CD4-positive, alpha-beta T cell treated with Interleukin-21 for 1 hour (primary cell): Measurements from ENCODE around the gene YBX2.

Experiments used
- DNase-seq: peaks from one replicate; pipeline ENCODE4 v3.0.0-alpha.2; 2020

The YBX2 gene

DNA sequence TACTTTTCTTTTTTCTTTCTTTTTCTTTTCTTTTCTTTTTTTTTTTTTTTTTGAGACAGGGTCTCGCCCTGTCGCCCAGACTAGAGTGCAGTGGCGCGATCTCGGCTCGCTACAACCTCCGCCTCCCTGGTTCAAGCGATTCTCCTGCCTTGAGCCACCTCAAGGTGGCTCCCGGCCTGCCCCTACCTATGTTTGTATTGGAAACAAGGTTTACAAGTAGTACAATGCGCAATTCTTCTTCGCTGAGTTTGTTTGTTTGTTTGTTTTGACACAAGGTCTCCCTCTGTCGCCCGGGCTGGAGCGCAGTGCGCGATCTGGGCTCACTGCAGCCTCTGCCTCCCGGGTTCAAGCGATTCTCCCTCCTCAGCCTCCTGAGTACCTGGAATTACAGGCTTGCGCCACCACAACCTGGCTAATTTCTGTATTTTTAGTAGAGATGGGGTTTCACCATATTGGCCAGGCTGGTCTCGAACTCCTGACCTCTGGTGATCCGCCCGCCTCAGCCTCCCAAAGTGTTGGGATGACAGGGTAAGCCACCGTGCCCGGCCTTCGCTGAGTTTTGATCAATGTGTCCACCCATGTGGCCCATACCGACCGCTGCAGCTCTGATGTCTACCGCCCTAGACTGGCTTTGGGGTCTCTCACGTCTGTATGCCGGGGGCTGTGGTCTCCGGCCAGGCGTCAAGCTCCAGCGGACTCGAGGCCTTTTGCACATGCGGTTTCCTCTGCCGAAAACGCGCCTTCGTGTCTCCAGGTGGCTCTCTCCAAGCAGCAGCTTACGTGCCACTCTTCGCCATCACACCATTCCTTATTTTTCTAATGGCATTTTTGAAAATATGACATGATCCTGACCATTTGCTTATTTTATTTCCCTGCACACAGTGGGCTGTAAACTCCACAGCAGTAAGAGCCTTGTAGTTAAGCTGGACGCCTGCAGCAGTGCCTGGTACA is 1.1 kb upstream of the YBX2 start:
- no peak for DNase-seq

DNA sequence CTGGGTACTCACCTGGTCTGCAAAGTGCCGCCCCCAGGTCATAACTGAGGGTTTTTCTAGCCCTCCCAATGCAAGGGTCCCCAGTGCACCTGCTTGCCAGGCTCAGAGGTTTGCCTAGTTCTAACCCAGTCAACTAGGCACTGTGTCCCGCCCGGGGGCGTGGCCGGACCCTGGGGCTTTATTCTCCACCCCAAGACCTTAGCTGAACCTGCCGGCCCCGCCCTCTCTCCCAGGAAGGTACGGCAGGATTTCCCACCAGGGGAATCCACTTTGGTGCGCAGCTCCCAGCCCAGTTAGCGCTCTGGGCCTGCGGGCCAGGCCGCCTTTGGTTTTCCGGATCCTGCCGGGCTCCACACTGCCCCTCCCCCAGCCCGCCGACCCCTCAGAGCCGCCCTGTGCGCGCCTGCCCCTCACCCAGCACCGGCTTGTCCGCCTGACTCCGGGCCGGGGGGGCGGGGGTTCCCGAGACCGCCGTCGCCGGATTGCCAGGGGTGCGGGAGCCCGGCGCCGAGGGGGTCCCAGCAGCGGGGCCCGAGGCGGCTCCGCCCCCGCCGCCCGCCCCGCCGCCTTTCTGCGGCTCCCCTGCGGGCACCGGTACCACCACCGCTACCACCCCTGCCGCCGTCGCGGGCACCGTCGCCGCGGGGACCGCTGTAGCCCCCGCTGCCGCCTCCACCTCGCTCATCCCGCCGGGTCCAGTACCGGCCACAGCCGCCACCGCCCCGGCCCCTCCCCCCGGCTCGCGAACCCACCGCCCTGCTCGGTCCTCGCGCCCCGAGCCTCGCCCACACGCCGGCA is 424 bp downstream of the YBX2 start:
- DNase-seq, result no peak

DNA sequence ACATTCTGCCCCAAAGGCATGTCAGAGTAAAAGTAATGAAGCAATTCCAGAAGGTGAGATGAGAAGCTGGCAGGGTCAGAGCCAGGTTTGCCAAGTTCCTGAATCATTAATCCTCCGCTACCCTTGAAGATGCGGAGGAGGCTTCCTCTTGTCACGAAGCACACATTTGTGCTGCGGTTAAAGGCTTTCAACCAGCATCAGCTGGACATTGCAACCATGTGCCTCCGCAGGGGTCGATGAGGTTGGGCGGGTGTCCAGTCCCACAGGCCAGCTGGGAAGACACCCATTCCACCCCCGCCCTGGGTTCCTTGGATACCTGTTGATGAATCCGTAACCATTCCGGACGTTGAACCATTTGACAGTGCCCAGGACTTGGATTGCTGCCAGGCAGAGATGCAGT is 1.3 kb downstream of the YBX2 start:
- DNase-seq, result no peak

DNA sequence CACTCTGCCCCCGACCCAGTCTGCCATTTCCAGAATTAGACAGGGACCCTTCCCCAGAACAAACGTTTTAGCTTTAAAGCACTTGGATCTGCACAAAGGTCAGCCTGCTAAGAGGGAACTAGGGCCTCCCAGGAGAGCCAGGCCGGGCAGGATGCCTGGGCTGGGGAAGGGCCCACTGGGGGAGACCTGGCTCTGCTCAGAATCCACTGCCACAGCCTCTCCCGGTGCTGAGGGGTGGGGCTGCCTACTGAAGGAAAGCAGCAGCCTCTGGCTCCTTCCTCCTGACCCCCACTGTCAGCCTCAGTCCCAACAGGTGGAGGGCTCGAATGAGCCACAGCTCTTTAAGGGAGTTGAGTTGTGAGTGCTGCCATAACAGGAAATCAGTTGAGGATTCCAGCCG is 1.7 kb downstream of the YBX2 start:
- no peak for DNase-seq

DNA sequence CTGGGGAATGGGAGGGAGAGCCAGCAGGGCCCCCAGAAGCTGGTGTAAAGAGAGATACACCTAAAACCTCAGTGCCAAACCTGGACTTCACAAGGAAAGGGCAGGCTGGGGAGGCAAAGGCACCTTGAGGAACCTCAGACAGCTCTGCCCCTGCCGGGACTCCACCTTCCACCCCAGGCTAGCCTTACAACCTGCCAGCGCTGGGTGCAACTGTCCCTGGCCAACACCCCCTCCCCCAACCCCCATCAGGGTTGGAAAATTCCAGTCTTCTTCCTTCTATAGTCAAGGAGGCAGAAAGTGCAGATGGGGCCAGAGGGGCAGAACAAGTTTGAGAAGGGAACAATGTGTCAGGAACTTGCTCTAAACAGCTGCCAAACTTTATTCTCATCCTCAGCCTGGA is 2.2 kb downstream of the YBX2 start:
- no peak for DNase-seq

DNA sequence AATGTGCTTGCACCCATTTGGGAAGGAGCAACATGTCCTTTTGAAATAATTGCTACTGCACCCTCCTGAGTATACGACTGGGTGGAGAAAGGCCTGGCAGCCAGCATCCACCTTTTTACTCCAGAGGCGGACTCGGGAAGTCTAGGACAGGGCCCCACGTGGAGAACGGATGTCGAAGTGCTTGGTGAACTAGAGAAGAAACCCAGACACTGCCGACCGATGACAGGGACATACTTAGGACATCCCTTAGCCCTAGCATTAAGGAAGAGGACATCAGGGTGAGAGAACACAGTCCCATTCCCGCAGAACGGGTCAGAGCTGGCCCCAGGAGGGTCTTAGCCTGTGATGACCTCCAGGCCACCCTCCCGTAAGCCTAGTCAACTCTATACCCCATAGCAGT is 3.8 kb downstream of the YBX2 start:
- DNase-seq, result no peak

DNA sequence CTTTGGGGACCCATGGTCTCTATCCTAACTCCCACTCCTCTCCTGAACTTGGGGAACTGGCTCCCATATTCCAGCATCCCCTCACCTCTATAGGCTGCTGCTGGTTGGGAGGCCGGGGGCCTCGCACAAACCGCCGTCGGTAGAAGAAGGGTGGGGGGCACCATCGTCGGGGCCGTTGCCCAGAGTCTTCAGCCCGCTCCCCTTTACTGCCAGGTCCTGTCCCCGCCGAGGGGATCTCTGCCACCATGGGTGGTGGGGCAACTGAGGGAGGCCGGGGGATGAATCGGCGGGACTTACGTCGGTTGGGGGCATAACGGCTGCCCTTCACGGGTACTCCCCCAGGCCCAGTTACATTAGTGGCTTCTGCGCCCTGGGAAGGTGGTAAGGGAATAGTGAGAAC is 4.3 kb downstream of the YBX2 start:
- no peak for DNase-seq

DNA sequence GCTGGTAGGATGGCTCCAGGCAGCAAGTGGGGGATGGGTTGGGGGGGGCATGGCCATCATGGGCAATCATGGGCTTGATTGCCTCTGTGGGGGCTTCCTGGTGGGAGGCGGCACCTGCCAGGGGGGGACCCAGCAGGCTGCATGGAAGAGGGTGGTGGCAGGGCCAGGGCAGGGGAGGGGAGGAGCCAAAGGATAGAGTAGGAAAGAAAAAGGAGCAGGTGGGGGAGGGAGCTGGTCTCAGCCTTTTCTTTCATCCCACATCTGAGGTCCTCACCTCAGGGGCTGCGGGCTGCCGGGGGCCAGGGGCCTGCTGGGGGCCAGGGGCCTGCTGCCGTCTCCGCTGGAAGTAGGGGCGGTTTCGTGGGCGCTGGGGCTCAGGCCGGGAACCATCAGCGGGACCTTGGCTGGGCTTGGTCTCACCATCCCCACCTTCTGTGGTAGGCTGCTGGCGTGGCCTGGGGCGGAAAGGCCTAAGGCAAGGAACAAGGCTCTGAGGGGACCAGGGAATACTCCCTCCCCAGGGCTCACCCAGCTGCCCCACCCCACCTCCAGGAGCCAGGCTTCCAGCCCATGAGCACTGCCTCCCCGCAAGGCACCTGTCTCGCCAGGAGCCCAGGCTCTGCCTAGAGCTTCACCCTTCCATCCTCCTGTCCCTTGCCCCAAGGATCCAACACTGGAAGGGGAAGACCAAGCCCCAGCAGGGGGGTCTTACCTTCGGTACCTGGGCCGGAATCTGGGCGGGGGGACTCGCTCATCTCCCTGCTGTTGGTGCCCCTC is 5.0 kb downstream of the YBX2 start:
- DNase-seq, result no peak

DNA sequence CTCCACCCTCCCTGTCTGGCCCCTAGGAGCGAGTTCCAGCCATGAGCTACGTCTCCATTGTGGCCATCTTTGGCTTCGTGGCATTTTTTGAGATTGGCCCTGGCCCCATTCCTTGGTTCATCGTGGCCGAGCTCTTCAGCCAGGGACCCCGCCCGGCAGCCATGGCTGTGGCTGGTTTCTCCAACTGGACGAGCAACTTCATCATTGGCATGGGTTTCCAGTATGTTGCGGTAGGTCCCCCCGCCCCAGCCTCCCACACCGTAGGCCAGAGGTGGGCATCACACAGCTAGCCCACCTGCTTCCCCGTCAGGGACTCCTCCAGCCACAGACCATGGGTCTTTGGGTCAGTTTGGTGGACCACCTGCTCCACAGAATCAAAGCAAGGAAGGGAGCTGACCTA is 8.8 kb downstream of the YBX2 start:
- DNase-seq, result no peak

DNA sequence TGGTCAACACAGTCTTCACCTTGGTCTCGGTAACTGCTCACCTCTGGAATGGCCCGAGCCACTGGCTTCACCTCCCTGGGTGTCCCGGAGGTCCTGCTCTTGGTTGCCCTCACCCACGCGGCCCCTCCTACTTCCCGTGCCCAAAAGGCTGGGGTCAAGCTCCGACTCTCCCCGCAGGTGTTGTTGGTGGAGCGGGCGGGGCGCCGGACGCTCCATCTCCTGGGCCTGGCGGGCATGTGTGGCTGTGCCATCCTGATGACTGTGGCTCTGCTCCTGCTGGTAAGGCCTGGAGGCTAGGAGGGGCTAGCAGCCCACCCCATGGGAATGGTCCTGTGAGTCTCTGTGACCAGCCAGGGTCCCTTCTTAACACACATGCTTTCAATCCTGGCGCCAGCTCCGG is 9.5 kb downstream of the YBX2 start:
- no peak for DNase-seq

DNA sequence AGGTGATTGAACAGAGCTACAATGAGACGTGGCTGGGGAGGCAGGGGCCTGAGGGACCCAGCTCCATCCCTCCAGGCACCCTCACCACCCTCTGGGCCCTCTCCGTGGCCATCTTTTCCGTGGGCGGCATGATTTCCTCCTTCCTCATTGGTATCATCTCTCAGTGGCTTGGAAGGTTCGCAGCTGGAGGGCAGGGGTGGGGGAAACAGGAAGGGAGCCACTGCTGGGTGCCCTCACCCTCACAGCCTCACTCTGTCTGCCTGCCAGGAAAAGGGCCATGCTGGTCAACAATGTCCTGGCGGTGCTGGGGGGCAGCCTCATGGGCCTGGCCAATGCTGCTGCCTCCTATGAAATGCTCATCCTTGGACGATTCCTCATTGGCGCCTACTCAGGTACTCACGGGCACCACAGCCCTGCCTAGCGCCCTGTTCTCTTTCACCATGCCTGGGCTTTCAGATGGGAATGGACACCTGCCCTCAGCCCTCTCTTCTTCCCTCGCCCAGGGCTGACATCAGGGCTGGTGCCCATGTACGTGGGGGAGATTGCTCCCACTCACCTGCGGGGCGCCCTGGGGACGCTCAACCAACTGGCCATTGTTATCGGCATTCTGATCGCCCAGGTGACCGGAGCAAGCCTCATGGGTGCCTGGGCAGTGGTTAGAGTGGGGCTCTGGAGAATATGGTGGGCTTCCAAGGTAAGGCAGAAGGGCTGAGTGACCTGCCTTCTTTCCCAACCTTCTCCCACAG is 10.8 kb downstream of the YBX2 start:
- DNase-seq, result no peak

DNA sequence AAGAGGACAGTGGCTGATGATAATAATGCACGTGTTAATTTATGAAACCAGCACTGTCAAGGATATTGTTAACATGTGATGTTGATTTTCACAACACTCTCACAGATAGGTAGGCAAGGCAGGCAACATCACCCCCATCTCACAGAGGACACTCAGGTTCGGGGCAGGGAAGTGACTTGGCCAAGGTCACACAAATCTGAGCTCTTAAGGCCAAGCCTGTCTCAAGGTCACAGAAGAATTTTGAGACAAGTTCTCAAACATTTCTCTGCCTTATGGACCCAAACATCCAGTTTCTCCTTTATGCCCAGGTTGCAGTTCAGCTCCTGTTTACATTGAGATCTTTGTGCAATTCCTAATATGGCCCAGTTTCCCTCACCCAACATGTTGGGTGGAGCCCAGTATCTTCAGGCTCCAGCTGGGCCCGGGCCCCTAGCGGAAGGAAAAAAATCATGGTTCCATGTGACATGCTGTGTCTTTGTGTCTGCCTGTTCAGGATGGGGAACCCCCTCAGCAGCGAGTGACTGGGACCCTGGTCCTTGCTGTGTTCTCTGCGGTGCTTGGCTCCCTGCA is 11.6 kb downstream of the YBX2 start:
- no peak for DNase-seq

DNA sequence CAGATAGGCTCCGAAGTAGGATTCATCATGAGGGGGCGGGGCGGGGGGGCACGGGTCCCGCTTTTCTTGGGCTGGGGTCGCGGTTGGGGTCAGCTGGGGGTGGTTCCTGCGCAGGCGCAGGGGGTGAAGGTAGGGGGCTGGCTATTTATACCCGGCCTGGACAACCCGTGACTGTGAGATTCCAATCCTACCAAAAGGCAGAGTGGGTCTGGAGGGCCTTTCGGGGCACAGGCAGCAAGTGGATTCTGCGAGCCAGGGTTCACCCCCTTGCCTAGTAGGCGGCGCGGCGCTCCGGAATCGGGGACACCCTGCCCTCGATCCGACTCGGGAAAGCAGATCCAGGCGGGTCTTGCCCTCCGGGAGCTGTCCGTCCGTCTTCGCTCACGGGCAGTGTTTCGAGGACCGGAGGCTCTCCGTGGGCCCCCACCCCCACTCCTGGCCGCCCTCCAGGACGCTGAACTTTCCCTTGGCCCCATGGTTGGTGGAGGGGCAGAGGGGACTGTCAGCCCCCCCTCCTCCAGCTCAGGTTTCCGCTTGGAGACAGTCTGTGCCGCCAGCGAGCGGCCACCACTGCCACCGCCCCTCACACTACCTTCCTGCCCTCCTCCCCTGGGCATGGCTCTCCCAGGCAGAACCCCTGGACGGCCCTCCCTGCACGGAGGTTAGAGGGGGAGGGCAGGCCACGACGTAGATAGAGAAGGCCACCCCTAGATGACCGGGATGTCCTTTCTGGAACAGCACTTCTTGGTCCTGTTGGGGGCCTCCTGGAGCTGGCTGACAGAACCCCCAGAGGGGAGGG is 12.3 kb downstream of the YBX2 start:
- DNase-seq, result no peak

DNA sequence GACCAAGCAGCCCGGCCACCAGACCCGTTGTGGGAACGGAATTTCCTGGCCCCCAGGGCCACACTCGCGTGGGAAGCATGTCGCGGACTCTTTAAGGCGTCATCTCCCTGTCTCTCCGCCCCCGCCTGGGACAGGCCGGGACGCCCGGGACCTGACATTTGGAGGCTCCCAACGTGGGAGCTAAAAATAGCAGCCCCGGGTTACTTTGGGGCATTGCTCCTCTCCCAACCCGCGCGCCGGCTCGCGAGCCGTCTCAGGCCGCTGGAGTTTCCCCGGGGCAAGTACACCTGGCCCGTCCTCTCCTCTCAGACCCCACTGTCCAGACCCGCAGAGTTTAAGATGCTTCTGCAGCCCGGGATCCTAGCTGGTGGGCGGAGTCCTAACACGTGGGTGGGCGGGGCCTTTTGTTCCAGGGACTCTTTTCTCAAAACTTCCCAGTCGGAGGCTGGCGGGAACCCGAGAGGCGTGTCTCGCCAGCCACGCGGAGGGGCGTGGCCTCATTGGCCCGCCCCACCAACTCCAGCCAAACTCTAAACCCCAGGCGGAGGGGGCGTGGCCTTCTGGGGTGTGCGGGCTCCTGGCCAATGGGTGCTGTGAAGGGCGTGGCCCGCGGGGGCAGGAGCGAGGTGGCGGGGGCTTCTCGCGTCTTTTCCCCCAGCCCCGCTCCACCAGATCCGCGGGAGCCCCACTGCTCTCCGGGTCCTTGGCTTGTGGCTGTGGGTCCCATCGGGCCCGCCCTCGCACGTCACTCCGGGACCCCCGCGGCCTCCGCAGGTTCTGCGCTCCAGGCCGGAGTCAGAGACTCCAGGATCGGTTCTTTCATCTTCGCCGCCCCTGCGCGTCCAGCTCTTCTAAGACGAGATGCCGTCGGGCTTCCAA is 13.1 kb downstream of the YBX2 start, which contains the start of gene SLC2A4:
TSS of gene SLC2A4 (plus strand) at position 645 of the 879 bp plus-strand sequence. CDS start at position 862, 217 bp downstream.
- DNase-seq, result peak; percentile 90

DNA sequence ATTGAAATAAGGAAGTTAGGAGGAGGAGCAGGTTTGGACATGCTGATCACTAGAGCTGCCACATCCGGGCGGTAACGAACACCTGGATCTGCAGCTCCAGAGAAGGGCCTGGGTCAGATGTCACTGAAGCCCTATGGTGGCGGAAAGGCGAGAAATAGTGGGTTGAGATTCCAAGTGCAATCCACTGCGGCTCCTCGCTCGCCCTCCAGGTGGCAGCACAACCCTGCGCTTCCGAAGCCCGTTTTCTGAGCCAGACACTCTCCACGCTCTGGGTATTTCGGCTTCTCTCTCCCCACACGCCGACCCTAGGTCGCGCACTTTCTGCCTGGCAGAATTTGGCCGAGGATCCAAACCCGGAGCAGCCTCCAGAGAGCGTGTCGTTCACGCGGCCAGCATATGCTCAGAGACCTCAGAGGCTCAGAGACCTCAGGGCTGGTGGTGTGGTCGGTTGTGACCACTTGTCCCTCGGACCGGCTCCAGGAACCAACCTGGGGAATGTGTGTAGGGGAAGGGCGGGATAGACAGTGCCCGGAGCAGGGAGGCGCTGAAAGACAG is 13.8 kb downstream of the YBX2 start:
- peak; percentile 88 for DNase-seq

DNA sequence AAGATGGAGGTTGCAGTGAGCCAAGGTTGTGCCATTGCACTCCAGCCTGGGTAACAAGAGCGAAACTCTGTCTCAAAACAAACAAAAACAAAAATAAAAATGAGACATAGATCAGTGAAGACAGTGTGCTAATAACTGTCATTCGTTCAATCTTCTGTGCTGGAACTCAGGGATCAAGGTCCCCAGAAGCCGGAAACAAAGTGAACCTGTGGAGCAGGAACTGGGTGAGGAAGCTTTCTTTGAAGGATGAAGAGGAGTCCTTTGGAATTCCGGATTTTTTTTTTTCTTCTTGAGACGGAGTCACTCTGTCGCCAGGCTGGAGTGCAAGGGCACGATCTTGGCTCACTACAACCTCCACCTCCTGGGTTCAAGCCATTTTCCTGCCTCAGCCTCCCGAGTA is 15.0 kb downstream of the YBX2 start:
- DNase-seq, result no peak

DNA sequence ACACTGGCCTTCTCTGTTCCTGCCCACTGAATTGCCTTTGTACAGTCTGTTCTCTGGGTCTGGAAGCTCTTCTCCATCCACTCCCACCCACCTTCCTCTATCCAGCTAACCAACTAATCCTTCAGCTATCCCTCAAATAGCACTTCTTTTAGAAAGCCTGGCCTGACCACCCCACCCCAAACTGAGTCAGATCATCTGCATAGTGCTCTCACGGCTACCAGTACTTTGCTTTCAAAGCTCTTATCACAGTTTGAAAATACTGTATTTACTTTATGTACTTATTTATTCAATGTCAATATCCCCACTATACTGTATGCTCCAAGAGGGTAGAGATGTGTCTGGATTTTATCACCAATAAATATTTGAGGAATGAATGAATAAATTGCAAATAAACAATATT is 27.7 kb downstream of the YBX2 start:
- DNase-seq, result no peak

DNA sequence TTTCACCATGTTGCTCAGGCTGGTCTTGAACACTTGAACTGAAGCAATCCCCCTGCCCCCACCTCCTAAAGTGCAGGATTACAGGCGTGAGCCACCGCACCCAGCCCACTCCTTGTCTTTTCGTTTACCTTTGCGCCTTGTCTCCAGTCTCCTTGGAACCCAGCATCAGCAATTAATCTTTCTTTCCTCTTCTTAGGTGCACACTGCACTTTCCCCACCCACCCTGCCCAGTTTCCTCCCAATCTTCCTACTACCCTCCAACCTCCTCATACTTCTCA is 30.7 kb downstream of the YBX2 start:
- DNase-seq, result no peak

DNA sequence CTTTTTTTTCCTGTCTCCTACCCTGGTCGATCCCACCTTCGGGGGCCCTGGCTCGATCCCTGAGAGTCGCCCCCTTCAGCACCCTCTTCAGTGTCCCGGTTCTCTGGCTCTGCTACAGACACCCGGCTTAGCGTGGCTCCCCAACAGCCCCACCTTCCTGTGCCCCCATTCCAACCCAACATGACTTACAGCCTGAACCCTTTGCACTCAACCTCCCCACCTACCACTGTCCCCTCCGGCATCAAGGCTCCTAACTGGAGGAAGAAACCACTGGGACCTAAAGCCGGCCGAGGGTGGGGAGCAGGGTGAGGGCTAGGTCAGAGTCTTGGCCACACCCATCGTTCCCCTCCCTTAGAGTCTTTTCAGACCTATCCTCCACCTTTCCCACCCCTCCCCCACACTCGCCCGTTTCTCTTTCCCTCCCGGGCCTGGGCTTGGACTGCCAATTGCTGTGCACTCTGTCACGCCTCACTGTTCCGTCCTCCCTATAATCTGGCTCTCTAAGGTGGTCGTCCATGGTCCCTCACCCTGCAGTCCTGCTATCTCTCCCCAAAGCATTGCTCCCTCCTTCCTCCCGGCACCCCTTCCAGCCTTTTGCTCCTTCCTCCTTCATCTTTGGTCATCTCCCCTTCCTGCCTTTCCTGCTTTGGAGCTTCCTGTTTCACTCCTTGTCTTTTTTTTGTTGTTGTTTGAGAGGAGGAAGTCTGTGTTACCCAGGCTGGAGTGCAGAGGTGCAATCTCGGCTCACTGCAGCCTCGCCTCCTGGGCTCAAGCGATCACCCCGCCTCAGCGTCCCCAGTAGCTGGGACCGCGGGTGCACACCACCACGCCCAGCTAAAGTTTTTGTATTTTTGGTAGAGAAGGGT is 31.3 kb downstream of the YBX2 start:
- DNase-seq, result no peak
